Panc1 (cell line): ENCODE measurements around the gene AGMAT. TPM values are rescaled to one million over a fixed set of nuclear protein-coding genes. Genes with fewer than 3 reads are reported as not detected.

Source experiments
- ATAC-seq: fragments of 200-7000 bp; cut with Tn5 transposase; 2 replicates; pipeline ENCODE4 v1.9.1; 2020; ENCODE audit warnings: mild to moderate bottlenecking, moderate library complexity
- BruUV-seq: library from RNA; stranded (reverse); fragments of 400-500 nt; replicated peaks from 2 replicates; lab custom pipeline; 2021; lab: Mats Ljungman, UMichigan
- CTCF ChIA-PET: fragments of 300-600 bp; sonication (Branson Sonifier 250); formaldehyde crosslinking; loops from one replicate; lab custom pipeline; 2022; ENCODE audit warnings: antibody characterized with exemption; lab: Charles Lee
- POLR2A ChIA-PET: fragments of 300-600 bp; sonication (Branson Sonifier 250); formaldehyde crosslinking; loops from one replicate; lab custom pipeline; 2022; ENCODE audit warnings: antibody characterized with exemption; lab: Charles Lee
- DNase-seq: peaks from one replicate; pipeline ENCODE4 v3.0.0-alpha.2; 2010; ENCODE audit warnings: low read depth, low spot score
- H3K27ac ChIP-seq: 2 replicates; pipeline ENCODE4 v1.5.1; 2011; ENCODE audit warnings: mild to moderate bottlenecking, low read length, inconsistent platforms
- H3K27me3 ChIP-seq: fragments of 200-500 bp; sonication (Bioruptor generic); 2 replicates; pipeline ENCODE4 v1.6.0; 2014; ENCODE audit warnings: low read length, inconsistent platforms; ENCODE audit not compliant: control insufficient read depth, insufficient read depth
- H3K36me3 ChIP-seq: fragments of 200-500 bp; sonication (Bioruptor generic); 2 replicates; pipeline ENCODE4 v1.5.1; 2014; ENCODE audit warnings: inconsistent platforms, mild to moderate bottlenecking, low read length, moderate library complexity; ENCODE audit not compliant: control insufficient read depth, insufficient read depth
- H3K4me1 ChIP-seq: 2 replicates; pipeline ENCODE4 v1.5.1; 2011; ENCODE audit warnings: inconsistent platforms, mild to moderate bottlenecking, low read length, moderate library complexity; ENCODE audit not compliant: control insufficient read depth, insufficient read depth
- H3K4me3 ChIP-seq, 2 experiments: 2 replicates each; pipeline ENCODE4 v1.5.1; 2011 to 2012; ENCODE audit warnings: low read depth in 2 of 2, low read length in 2 of 2, mild to moderate bottlenecking in 2 of 2, inconsistent platforms in 1 of 2, moderate library complexity in 1 of 2
- H3K9me3 ChIP-seq: fragments of 200-500 bp; sonication (Bioruptor generic); 2 replicates; pipeline ENCODE4 v1.5.1; 2014; ENCODE audit warnings: low read depth, mild to moderate bottlenecking, inconsistent platforms, low read length, moderate library complexity; ENCODE audit not compliant: control insufficient read depth, insufficient read depth
- CTCF ChIP-seq: fragments of 450-650 bp; IDR thresholded peaks from 2 replicates; pipeline ENCODE4 v1.5.1; 2017; ENCODE audit warnings: mild to moderate bottlenecking
- POLR2AphosphoS5 ChIP-seq: IDR thresholded peaks from 2 replicates; pipeline ENCODE4 v1.6.1; 2012; ENCODE audit warnings: mild to moderate bottlenecking, low read depth, low read length, moderate library complexity
- REST ChIP-seq, 2 experiments: IDR thresholded peaks; 2 replicates each; pipeline ENCODE4 v1.6.1; 2011 to 2012; ENCODE audit warnings: low read depth in 2 of 2, control low read depth in 1 of 2, low read length in 1 of 2, mild to moderate bottlenecking in 1 of 2, moderate library complexity in 1 of 2; ENCODE audit not compliant: insufficient read depth in 1 of 2
- SIN3A ChIP-seq: IDR thresholded peaks from 2 replicates; pipeline ENCODE4 v1.6.1; 2012; ENCODE audit warnings: low read depth, mild to moderate bottlenecking, low read length, moderate library complexity, borderline replicate concordance; ENCODE audit not compliant: insufficient read depth
- TCF7L2 ChIP-seq: IDR thresholded peaks from 2 replicates; pipeline ENCODE4 v1.6.1; 2011; ENCODE audit warnings: mild to moderate bottlenecking, low read depth, low read length, inconsistent platforms
- in situ Hi-C: cut with HindIII; loops from 2 replicates; pipeline ENCODE4 v1.10.0; 2016; ENCODE audit warnings: low sequenced_read_pairs, low pct_unique_long_range_greater_than_20kb
- intact Hi-C: fragments of 100-400 bp; cut with micrococcal nuclease; formaldehyde crosslinking; loops from one replicate; pipeline ENCODE4 v1.10.0; 2022; ENCODE audit not compliant: unreplicated experiment
- total RNA-seq: library from RNA; stranded (reverse); gene quantifications from one replicate; pipeline ENCODE4 v1.2.1, GENCODE V29; 2021; ENCODE audit not compliant: unreplicated experiment

AGMAT gene
- total RNA-seq, 1 experiment from 2014 or later: 3.1 TPM

- Histone ChIP-seq H3K4me1 (peaks cover 20% of the 10 kb centered on the region), H3K36me3 (peaks cover 12% of the 10 kb centered on the region; the same call in 1 of the 2 replicates), H3K27ac (peak within 1 kb of the TSS; percentile 79), H3K9me3 (no peaks in the 10 kb centered on the region), H3K4me3 (peak within 1 kb of the TSS; percentile 68 to 88), H3K27me3 (no peaks in the 10 kb centered on the region)
- DNase-seq (peak; percentile 100), ATAC-seq (peak; percentile 81)
- ChIA-PET POLR2A (interaction anchor here (0.6 kb wide), 1 partner anchor 55 kb away, joined by 4 read pairs; no protein-coding TSS in a partner anchor), CTCF (interaction anchor here (0.6 kb wide), 1 partner anchor 215 kb away, joined by 4 read pairs; no protein-coding TSS in a partner anchor)
- BruUV-seq: no TSS peak
- TF ChIP-seq TCF7L2: peak; percentile 63; the same call in 1 of the 2 replicates
- peak; percentile 66; the same call in 1 of the 2 replicates for TF ChIP-seq CTCF
- TF ChIP-seq SIN3A: peak; percentile 97; the same call in 1 of the 2 replicates
- no peak for TF ChIP-seq REST (IDR thresholded peaks at IDR 0.05; ENCODE audit: insufficient read depth in 1 of 2, low read depth in 2 of 2, low read length in 1 of 2)
- TF ChIP-seq POLR2AphosphoS5: peak; percentile 86
- intact Hi-C loops: no loop called here
- in situ Hi-C loops: no loop called here
Observed at GRCh38 chr1:15526490-15527339, 58.1 kb downstream of the AGMAT start, which contains the start of gene DNAJC16. Gene DNAJC16, plus strand, starts transcription at chr1:15526848. Its CDS starts 2,258 bp downstream, at chr1:15529106.

GRCh38 chr1:15526021-15526489 lies 58.8 kb downstream of the AGMAT start:
- ATAC-seq (no peak), DNase-seq (no peak)
- no peaks in the 10 kb centered on the region for H3K9me3 ChIP-seq
- POLR2A ChIA-PET: no interaction called here
- H3K36me3 ChIP-seq: peaks cover 12% of the 10 kb centered on the region; the same call in 1 of the 2 replicates
- intact Hi-C loops (no loop called here), in situ Hi-C loops (no loop called here)
- CTCF ChIA-PET: interaction anchor here (0.5 to 0.7 kb wide), 3 partner anchors 171 to 271 kb away, joined by 3 to 4 read pairs (median 4); no protein-coding TSS in a partner anchor
- peaks cover 20% of the 10 kb centered on the region for H3K4me1 ChIP-seq
- peak overlapping the region; percentile 79 for H3K27ac ChIP-seq
- TF ChIP-seq TCF7L2 (no peak), SIN3A (no peak), POLR2AphosphoS5 (no peak), CTCF (no peak), REST (IDR thresholded peaks at IDR 0.05; ENCODE audit: insufficient read depth in 1 of 2, low read depth in 2 of 2, low read length in 1 of 2) (no peak)
- peak overlapping the region; percentile 68 to 88 for H3K4me3 ChIP-seq
- no TSS peak for BruUV-seq
- H3K27me3 ChIP-seq: no peaks in the 10 kb centered on the region
